RWPE1 (cell line): ENCODE measurements around the gene PIK3C2G.

Experiments used
- CTCF ChIA-PET: fragments of 350-600 bp; sonication (Branson Sonifier 250); formaldehyde crosslinking; extraction: SDS; loops from one replicate; lab custom pipeline; 2021; lab: Yijun Ruan, JAX
- POLR2A ChIA-PET: fragments of 400-600 bp; formaldehyde crosslinking; extraction: SDS; loops from one replicate; lab custom pipeline; 2020; ENCODE audit warnings: antibody characterized with exemption; ENCODE audit not compliant: low non-redundant PET; lab: Yijun Ruan, JAX
- DNase-seq: peaks from one replicate; pipeline ENCODE4 v3.0.0; 2012; ENCODE audit warnings: low spot score
- H3K27ac ChIP-seq: fragments of 450-650 bp; 2 replicates; pipeline ENCODE4 v1.5.1; 2017
- TF ChIP-seq, protein P1 (sequence below): fragments of 450-650 bp; conservative IDR thresholded peaks from 2 replicates; pipeline ENCODE4 v1.5.1; 2017; ENCODE audit warnings: low read depth, mild to moderate bottlenecking

The PIK3C2G gene

DNA sequence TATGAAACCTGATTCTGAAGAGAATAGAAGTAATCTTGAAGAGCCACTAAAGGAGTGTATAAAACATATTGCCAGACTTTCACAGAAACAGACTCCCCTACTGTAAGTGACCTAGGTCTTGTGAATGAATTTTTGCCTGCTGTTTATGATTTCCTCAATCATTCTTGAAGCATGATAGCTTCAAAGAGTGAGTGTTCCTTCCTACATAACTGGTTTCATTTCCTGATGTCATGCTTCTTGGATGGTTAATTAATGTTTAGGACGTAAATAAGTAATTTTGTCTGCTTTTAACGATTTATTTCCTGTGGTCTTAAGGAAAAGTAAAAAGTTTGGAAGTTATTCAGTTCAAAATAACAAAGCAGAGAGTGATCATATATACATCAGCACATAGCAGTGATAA is 129.8 kb downstream of the PIK3C2G start:
- ChIA-PET CTCF (no interaction called here), POLR2A (no interaction called here)
- DNase-seq: no peak
- TF ChIP-seq, protein P1, sequence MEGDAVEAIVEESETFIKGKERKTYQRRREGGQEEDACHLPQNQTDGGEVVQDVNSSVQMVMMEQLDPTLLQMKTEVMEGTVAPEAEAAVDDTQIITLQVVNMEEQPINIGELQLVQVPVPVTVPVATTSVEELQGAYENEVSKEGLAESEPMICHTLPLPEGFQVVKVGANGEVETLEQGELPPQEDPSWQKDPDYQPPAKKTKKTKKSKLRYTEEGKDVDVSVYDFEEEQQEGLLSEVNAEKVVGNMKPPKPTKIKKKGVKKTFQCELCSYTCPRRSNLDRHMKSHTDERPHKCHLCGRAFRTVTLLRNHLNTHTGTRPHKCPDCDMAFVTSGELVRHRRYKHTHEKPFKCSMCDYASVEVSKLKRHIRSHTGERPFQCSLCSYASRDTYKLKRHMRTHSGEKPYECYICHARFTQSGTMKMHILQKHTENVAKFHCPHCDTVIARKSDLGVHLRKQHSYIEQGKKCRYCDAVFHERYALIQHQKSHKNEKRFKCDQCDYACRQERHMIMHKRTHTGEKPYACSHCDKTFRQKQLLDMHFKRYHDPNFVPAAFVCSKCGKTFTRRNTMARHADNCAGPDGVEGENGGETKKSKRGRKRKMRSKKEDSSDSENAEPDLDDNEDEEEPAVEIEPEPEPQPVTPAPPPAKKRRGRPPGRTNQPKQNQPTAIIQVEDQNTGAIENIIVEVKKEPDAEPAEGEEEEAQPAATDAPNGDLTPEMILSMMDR: no peak
- H3K27ac ChIP-seq: no peak overlapping the region

DNA sequence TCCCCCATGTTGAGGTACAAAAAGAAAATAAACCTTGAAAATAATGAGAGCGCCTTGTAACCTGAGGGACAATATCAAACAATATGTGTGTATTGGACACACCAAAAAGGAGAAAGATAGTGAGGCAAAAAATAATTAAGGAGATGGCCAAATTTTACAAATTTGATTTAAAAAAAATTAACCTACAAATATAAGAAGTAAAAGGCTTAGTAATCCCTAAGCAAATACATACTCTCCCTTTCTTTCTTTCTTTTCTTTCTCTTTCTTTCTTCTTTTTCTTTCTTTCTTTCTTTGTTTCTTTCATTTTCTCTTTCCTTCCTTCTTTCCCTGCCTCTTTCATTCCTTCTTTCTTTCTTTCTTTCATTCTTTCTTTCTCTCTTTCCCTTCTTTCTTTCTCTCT is 133.4 kb downstream of the PIK3C2G start:
- POLR2A ChIA-PET: no interaction called here
- H3K27ac ChIP-seq: no peak overlapping the region
- TF ChIP-seq, protein P1: no peak
- CTCF ChIA-PET: no interaction called here
- no peak for DNase-seq

DNA sequence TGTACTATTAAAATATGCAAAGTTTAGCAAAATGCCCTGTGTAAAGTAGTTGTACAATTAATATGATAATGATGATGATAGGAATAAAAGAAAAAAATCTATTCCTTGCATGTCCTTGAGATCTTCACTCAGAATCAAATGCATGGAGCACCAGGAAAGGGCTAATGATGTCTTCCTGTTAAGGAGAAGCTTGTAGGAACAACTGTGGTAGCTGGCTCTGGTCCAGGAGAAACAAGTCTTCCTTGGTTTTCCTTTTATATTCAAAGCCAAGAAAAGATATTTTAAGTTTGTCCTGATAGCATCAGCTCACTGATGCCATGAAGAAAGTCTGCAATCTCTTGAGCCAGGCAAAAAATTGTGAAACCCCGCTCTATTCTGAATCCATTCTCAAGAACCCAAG is 138.9 kb downstream of the PIK3C2G start:
- DNase-seq: no peak
- TF ChIP-seq, protein P1: no peak
- CTCF ChIA-PET: no interaction called here
- POLR2A ChIA-PET: no interaction called here
- no peak overlapping the region for H3K27ac ChIP-seq

DNA sequence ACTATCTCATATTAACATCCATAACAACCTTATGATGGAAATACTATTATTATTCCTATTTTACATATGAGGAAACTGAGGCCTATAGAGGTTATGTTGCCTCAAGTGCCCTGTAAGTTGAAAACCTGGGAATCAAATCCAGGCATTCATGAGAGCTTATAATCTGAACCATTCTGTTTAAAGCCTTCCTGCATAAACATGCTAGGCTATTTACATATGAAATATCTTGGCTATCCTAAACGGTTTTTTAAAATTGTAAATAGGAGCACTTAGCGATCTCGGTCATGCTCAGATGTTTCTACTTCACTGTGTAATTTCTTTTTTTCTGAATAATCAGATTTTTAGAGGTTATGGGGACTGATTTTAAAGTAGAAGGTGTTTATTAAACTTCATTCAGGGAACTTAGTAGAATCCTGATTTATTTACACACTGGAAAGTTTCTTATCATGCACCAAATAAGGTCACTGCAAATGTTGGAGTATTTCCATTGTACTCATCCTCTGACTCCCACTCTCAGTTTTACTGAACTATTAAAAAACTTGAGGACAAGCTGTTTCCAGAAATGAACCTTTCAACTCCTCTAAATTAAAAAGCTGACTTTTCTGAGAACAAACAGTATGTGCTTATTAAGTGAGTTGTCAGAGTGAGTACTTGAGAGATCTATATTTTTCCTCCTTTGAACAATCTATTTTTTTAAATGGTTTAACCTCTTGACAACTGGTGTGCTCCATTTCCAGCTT is 141.7 kb downstream of the PIK3C2G start:
- POLR2A ChIA-PET: no interaction called here
- CTCF ChIA-PET: interaction anchor here (0.6 to 0.9 kb wide), 2 partner anchors 26 to 90 kb away, joined by 3 read pairs; no protein-coding TSS in a partner anchor
- TF ChIP-seq, protein P1: no peak
- no peak for DNase-seq
- H3K27ac ChIP-seq: no peak overlapping the region

DNA sequence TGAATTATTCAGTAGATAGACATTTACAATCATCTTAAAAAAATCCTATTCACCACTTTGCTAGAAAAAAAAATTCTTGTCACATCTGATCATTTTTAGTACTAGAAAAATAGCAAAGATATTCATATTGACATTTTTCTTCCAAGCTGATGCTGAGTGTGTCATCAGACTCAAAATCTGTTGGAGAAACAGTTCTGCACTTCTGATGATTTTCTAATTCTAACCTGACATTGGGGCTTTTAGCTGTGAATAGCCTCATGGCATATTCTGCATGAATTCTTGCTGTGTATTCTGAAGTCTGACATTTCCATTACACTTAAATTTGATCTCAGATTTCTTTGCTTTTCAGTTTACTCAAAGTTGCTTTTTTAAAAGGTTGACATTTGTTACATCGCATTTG is 150.1 kb downstream of the PIK3C2G start:
- no peak overlapping the region for H3K27ac ChIP-seq
- CTCF ChIA-PET: no interaction called here
- DNase-seq: no peak
- TF ChIP-seq, protein P1: no peak
- POLR2A ChIA-PET: no interaction called here

DNA sequence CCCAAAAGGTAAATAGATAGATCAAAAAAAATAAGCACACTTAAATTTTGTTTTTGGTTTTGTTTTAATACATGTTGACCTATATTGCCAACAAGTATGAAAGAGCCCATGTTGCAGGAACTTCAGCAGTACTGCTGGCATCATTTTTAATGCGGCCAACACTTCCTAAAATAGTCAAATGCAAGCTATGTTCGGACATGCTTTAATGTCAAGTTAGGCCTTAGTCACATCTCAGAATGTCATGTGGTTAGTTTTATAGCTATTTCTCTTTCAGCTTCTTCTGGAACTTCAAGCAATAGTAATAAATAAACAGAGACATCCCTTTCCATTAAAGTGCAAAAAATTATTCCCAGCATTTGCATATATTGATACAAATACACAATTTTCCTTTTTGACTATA is 153.4 kb downstream of the PIK3C2G start:
- ChIA-PET CTCF (no interaction called here), POLR2A (no interaction called here)
- no peak overlapping the region for H3K27ac ChIP-seq
- TF ChIP-seq, protein P1: no peak
- no peak for DNase-seq
